ENCODE measurements around the gene SEC31A.

The SEC31A gene

GRCh38 chr4:82791179-82791578 is 99.8 kb downstream of the SEC31A start:
- no peak for DNase-seq

GRCh38 chr4:82790060-82790660 is 100.8 kb downstream of the SEC31A start:
- DNase-seq: no peak

GRCh38 chr4:82789025-82789776 is 101.8 kb downstream of the SEC31A start:
- no peak for DNase-seq

GRCh38 chr4:82787342-82787741 is 103.6 kb downstream of the SEC31A start:
- no peak for DNase-seq

GRCh38 chr4:82786828-82787227 is 104.1 kb downstream of the SEC31A start:
- DNase-seq: no peak

GRCh38 chr4:82785611-82786400 is 105.1 kb downstream of the SEC31A start:
- DNase-seq: no peak

GRCh38 chr4:82784681-82785610 is 106.0 kb downstream of the SEC31A start:
- DNase-seq: no peak

GRCh38 chr4:82782626-82783345 is 108.2 kb downstream of the SEC31A start:
- DNase-seq: no peak

- DNase-seq: no peak
Observed at GRCh38 chr4:82780752-82781231, 110.2 kb downstream of the SEC31A start.

- DNase-seq: no peak
Observed at GRCh38 chr4:82780170-82780751, 110.7 kb downstream of the SEC31A start.

- DNase-seq: no peak
Observed at GRCh38 chr4:82779032-82779431, 111.9 kb downstream of the SEC31A start.

GRCh38 chr4:82777857-82778525 is 113.0 kb downstream of the SEC31A start:
- DNase-seq: no peak

- no peak for DNase-seq
Observed at GRCh38 chr4:82776925-82777542, 113.9 kb downstream of the SEC31A start.

GRCh38 chr4:82775243-82775642 is 115.7 kb downstream of the SEC31A start:
- no peak for DNase-seq

- DNase-seq: no peak
Observed at GRCh38 chr4:82774711-82775171, 116.2 kb downstream of the SEC31A start.

GRCh38 chr4:82773057-82773456 is 117.9 kb downstream of the SEC31A start:
- no peak for DNase-seq

GRCh38 chr4:82770607-82771006 is 120.3 kb downstream of the SEC31A start:
- DNase-seq: no peak

Data from effector CD8-positive, alpha-beta T cell (primary cell).